ENCODE measurements around the gene TIE1.

DNA sequence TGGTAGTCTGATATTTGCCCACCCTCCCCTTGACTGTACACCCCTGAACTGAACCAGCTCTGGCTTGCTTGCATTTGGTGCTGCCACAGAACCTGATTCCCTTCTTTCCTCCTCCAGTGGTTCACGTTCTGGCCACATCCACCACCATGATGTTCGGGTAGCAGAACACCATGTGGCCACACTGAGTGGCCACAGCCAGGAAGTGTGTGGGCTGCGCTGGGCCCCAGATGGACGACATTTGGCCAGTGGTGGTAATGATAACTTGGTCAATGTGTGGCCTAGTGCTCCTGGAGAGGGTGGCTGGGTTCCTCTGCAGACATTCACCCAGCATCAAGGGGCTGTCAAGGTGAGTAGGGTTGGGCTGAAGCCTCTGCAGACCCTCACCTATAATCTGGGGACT is 59.8 kb downstream of the TIE1 start:
- no peak for TF ChIP-seq CTCF (IDR thresholded peaks at IDR 0.05)
- TF ChIP-seq POLR2A (IDR thresholded peaks at IDR 0.05): no peak
